ENCODE results near the gene C12orf76. TPM values are rescaled to one million over a fixed set of nuclear protein-coding genes. Genes with fewer than 3 reads are reported as not detected.

Gene C12orf76
- total and polyA plus RNA-seq, 2 of the 13 experiments (the other 11 are each of a cell fraction or from before 2014, with no cell fraction given): 15.8 to 38.4 TPM

DNA sequence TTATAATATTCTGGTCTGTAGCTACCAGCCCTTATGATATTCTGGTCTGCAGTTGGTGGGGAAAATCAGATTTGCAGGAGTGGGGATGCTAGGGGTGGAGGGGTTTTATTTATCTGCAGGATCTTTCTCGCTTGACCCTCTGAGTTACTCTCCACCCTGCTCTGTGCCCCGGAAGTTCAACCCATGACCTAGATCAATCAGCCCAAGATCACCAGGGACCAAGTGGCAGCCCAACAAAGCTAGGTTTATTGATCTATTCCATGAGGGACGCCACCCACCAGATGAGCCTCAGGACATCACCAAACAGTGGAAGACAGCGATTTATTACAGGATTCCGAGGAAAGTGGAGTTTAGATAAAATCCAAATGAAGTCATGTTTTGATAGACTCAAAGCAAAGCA is 25.8 kb upstream of the C12orf76 start:
- Histone ChIP-seq H3K9ac (ENCODE audit: insufficient read depth, low read depth, low read length) (0 out of 2 replicates have a peak overlapping the region, but pooled peaks have one; percentile 4), H3K4me1 (ENCODE audit: insufficient read depth, low read length) (peaks cover 38% of the 10 kb centered on the region), H3K9me3 (ENCODE audit: low read length) (no peaks in the 10 kb centered on the region), H3K79me2 (ENCODE audit: insufficient read depth, low read length) (no peaks in the 10 kb centered on the region), H3K4me2 (ENCODE audit: low read depth, low read length) (peak overlapping the region; percentile 45), H3K4me3 (replicated peaks in 1 of 3; ENCODE audit: insufficient read depth in 1 of 3, low read depth in 2 of 3, low read length in 3 of 3) (0 out of 6 replicates have a peak overlapping the region, but pooled peaks of 1 of the 3 experiments have one; percentile 53), H4K20me1 (ENCODE audit: insufficient read depth, low read length) (no peaks in the 10 kb centered on the region), H3K27me3 (ENCODE audit: control insufficient read depth in 1 of 2, insufficient read depth in 2 of 2, low read length in 2 of 2) (no peaks in the 10 kb centered on the region), H3K36me3 (replicated peaks in 1 of 2; ENCODE audit: control insufficient read depth in 1 of 2, insufficient read depth in 2 of 2, low read length in 2 of 2) (no peaks in the 10 kb centered on the region), H3K27ac (ENCODE audit: extremely low read length, insufficient read depth, low read length) (no peak overlapping the region), H2AFZ (ENCODE audit: low read length) (no peak overlapping the region)
- 19% methylated on average over 5 of the region's 5 CpGs for WGBS (ENCODE audit: low lambda C conversion rate)
- CTCF ChIA-PET (ENCODE audit: low intra/inter-chr PET ratio, low total read pairs): no interaction called here
- FAIRE-seq: peak; percentile 8
- intact Hi-C loops (cut with micrococcal nuclease; ENCODE audit: unreplicated experiment): no loop called here
- POLR2A ChIA-PET: interaction anchor here (1.0 to 1.9 kb wide), 5 partner anchors 14 to 26 kb away, joined by 4 to 8 read pairs (median 5); no protein-coding TSS in a partner anchor
- ATAC-seq: peak; percentile 47
- no peak for DNase-seq (ENCODE audit: low spot score)
- BruUV-seq (replicated peaks): no TSS peak
- in situ Hi-C loops (cut with HindIII; ENCODE audit: extremely low pct_ligation_motif_present, low pct_unique_long_range_greater_than_20kb): no loop called here
- TF ChIP-seq, protein P1, sequence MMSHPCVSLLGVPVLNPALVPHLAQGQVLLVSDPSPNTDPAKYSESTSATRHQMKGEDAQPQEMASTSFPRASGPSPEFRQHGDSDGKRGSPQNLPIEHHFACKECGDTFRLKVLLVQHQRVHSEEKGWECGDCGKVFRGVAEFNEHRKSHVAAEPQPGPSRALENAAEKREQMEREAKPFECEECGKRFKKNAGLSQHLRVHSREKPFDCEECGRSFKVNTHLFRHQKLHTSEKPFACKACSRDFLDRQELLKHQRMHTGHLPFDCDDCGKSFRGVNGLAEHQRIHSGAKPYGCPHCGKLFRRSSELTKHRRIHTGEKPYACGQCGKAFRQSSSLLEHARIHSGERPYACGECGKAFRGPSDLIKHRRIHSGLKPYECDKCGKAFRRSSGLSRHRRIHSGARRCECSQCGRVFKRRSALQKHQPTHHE (CRISPR knock-in tag; IDR thresholded peaks at IDR 0.05; ENCODE audit: borderline replicate concordance): no peak
- TF ChIP-seq KLF13 (CRISPR knock-in tag; IDR thresholded peaks at IDR 0.05) (no peak), GABPA (IDR thresholded peaks at IDR 0.05; ENCODE audit: low read depth, low read length) (no peak), GABPA (CRISPR knock-in tag; IDR thresholded peaks at IDR 0.05; ENCODE audit: low read depth) (peak; percentile 84), CHCHD3 (CRISPR knock-in tag; IDR thresholded peaks at IDR 0.05) (no peak), SALL1 (CRISPR knock-in tag; IDR thresholded peaks at IDR 0.05) (peak; percentile 44), ZNF605 (CRISPR knock-in tag; IDR thresholded peaks at IDR 0.05) (0 out of 2 replicates have a peak, but pooled peaks have one; percentile 46), GATAD2A (CRISPR knock-in tag; IDR thresholded peaks at IDR 0.05) (peak; percentile 28; the same call in 1 of the 2 replicates), MAZ (IDR thresholded peaks at IDR 0.05; ENCODE audit: borderline replicate concordance, low read depth, low read length) (no peak), MAZ (CRISPR knock-in tag; IDR thresholded peaks at IDR 0.05; ENCODE audit: low read depth) (0 out of 2 replicates have a peak, but pooled peaks have one; percentile 30), SAP130 (CRISPR knock-in tag; IDR thresholded peaks at IDR 0.05; ENCODE audit: low read depth) (0 out of 2 replicates have a peak, but pooled peaks have one; percentile 19), ZSCAN20 (CRISPR knock-in tag; IDR thresholded peaks at IDR 0.05; ENCODE audit: borderline replicate concordance) (no peak), ZNF614 (CRISPR knock-in tag; IDR thresholded peaks at IDR 0.05; ENCODE audit: borderline replicate concordance) (peak; percentile 34; the same call in 1 of the 2 replicates), PPARG (CRISPR knock-in tag; conservative IDR thresholded peaks at IDR 0.05) (0 out of 2 replicates have a peak, but pooled peaks have one; percentile 21)
- TF ChIP-seq, protein P2, sequence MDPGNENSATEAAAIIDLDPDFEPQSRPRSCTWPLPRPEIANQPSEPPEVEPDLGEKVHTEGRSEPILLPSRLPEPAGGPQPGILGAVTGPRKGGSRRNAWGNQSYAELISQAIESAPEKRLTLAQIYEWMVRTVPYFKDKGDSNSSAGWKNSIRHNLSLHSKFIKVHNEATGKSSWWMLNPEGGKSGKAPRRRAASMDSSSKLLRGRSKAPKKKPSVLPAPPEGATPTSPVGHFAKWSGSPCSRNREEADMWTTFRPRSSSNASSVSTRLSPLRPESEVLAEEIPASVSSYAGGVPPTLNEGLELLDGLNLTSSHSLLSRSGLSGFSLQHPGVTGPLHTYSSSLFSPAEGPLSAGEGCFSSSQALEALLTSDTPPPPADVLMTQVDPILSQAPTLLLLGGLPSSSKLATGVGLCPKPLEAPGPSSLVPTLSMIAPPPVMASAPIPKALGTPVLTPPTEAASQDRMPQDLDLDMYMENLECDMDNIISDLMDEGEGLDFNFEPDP (CRISPR knock-in tag; conservative IDR thresholded peaks at IDR 0.05): no peak
- TF ChIP-seq, protein P3, sequence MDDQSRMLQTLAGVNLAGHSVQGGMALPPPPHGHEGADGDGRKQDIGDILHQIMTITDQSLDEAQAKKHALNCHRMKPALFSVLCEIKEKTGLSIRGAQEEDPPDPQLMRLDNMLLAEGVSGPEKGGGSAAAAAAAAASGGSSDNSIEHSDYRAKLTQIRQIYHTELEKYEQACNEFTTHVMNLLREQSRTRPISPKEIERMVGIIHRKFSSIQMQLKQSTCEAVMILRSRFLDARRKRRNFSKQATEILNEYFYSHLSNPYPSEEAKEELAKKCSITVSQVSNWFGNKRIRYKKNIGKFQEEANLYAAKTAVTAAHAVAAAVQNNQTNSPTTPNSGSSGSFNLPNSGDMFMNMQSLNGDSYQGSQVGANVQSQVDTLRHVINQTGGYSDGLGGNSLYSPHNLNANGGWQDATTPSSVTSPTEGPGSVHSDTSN (CRISPR knock-in tag; IDR thresholded peaks at IDR 0.05; ENCODE audit: borderline replicate concordance): no peak
- TF ChIP-seq, protein P4, sequence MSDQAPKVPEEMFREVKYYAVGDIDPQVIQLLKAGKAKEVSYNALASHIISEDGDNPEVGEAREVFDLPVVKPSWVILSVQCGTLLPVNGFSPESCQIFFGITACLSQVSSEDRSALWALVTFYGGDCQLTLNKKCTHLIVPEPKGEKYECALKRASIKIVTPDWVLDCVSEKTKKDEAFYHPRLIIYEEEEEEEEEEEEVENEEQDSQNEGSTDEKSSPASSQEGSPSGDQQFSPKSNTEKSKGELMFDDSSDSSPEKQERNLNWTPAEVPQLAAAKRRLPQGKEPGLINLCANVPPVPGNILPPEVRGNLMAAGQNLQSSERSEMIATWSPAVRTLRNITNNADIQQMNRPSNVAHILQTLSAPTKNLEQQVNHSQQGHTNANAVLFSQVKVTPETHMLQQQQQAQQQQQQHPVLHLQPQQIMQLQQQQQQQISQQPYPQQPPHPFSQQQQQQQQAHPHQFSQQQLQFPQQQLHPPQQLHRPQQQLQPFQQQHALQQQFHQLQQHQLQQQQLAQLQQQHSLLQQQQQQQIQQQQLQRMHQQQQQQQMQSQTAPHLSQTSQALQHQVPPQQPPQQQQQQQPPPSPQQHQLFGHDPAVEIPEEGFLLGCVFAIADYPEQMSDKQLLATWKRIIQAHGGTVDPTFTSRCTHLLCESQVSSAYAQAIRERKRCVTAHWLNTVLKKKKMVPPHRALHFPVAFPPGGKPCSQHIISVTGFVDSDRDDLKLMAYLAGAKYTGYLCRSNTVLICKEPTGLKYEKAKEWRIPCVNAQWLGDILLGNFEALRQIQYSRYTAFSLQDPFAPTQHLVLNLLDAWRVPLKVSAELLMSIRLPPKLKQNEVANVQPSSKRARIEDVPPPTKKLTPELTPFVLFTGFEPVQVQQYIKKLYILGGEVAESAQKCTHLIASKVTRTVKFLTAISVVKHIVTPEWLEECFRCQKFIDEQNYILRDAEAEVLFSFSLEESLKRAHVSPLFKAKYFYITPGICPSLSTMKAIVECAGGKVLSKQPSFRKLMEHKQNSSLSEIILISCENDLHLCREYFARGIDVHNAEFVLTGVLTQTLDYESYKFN (CRISPR knock-in tag; conservative IDR thresholded peaks at IDR 0.05): peak; percentile 40

All from HepG2 (cell line).